ENCODE measurements around the gene ERLEC1. TPM values are rescaled to one million over a fixed set of nuclear protein-coding genes. Genes with fewer than 3 reads are reported as not detected.

The ERLEC1 gene
- total RNA-seq, 1 experiment from 2014 or later = 35.7 TPM

DNA sequence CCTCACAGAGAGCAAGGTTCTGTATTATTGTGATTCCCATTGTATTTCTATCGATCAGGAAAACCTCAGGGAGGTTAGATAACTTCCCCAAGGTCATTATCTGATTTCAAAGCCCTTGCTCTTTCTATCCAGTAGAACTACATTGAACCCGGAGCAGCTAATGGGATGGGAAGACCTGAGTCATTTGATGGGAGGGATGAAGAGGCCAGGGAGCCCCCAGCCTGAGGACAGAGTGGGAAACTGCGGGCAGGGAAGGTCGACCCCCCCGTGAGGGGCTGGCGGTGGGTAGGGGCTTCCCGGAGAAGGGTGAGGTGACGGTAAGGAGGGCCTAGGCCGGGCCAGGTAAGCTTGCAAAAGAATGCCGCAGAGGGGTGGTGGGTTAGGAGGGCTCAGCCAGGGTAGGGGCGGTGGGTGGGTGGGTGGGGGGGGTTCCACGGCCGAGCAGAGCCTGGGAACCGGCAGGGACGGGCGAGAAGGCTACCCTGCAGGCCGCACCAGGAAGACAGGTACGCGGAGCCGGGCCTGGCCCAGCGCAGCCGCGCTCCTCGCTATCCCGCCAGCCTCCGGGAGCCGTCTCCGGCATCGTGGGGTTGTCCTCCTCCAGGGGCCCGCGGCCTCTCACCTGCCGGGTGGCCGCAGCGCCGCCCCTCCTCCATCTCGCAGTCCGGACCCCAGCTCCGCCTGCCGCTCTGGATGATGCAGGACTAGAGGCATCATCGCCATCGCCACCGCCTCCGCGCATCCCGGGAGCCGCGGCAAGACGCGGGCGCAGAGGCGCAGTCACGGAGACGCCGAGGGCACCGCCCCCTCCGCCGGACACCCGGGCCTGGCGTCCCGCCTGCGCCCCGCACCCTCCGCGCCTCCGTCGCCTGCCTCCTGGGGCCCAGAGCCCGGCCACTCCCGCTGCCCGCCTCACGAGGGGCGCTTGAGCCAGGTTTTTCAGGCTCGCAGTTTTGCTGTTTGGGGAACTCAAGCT is 72.7 kb downstream of the ERLEC1 start, which contains the start of gene GPR75:
GPR75 (minus strand) TSS at position 762 of the 976 bp plus-strand sequence. CDS start 5,211 bp downstream, outside the sequence.
- no peak within 1 kb of the TSS for H3K27ac ChIP-seq

DNA sequence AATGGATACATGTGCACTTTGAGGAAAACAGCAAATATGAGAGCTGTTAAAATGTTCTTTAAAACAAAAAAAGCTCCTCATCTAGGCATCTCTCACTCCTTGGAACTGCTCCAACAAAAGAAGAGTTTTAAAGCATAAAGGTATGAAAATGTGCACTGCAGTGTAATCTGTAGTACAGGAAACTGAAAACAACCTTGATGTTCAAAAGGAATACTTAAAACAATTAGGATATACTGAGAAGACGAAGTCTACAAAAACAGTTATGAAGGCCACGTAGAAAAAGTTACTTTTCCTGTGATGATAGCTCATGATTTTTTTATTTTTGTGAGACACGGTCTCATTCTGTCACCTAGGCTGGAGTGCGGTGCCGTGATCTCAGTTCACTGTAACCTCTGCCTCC is 75.0 kb downstream of the ERLEC1 start:
- H3K36me3 ChIP-seq (ENCODE audit: low read depth) = peaks cover 30% of the 10 kb centered on the region
- H3K27ac ChIP-seq = no peak overlapping the region
- no peak overlapping the region for H3K4me3 ChIP-seq
- peaks cover 31% of the 10 kb centered on the region; the same call in 1 of the 2 replicates for H3F3A ChIP-seq (ENCODE audit: insufficient read depth, low read depth)
- ChIA-PET POLR2A (ENCODE audit: unreplicated experiment) (no interaction called here), CTCF (no interaction called here)
- no peak for TF ChIP-seq EZH2 (IDR thresholded peaks at IDR 0.05; ENCODE audit: low read depth)
- TF ChIP-seq, protein P1, sequence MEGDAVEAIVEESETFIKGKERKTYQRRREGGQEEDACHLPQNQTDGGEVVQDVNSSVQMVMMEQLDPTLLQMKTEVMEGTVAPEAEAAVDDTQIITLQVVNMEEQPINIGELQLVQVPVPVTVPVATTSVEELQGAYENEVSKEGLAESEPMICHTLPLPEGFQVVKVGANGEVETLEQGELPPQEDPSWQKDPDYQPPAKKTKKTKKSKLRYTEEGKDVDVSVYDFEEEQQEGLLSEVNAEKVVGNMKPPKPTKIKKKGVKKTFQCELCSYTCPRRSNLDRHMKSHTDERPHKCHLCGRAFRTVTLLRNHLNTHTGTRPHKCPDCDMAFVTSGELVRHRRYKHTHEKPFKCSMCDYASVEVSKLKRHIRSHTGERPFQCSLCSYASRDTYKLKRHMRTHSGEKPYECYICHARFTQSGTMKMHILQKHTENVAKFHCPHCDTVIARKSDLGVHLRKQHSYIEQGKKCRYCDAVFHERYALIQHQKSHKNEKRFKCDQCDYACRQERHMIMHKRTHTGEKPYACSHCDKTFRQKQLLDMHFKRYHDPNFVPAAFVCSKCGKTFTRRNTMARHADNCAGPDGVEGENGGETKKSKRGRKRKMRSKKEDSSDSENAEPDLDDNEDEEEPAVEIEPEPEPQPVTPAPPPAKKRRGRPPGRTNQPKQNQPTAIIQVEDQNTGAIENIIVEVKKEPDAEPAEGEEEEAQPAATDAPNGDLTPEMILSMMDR (conservative IDR thresholded peaks at IDR 0.05) = no peak
- H4K20me1 ChIP-seq (ENCODE audit: insufficient read depth) = peaks cover 6% of the 10 kb centered on the region
- no peaks in the 10 kb centered on the region for H3K79me2 ChIP-seq (ENCODE audit: low read depth)
- no peak overlapping the region for H3K4me2 ChIP-seq
- no peak overlapping the region for H2AFZ ChIP-seq
- no peaks in the 10 kb centered on the region for H3K9me2 ChIP-seq (ENCODE audit: insufficient read depth)
- BruUV-seq (replicated peaks) = no TSS peak
- no peaks in the 10 kb centered on the region for H3K27me3 ChIP-seq (ENCODE audit: insufficient read depth, low read depth)
- intact Hi-C loops (cut with micrococcal nuclease; ENCODE audit: unreplicated experiment) = no loop called here
- no peak for DNase-seq
- H3K4me1 ChIP-seq (replicated peaks; ENCODE audit: insufficient read depth) = peaks cover 21% of the 10 kb centered on the region
- H3K9me3 ChIP-seq (ENCODE audit: insufficient read depth, low read depth) = no peaks in the 10 kb centered on the region

More for the DNA sequence above, 72.7 kb downstream of the ERLEC1 start, which contains the start of gene GPR75:
- H3F3A ChIP-seq (ENCODE audit: insufficient read depth, low read depth) = peaks cover 16% of the 10 kb centered on the region; the same call in 1 of the 2 replicates
- H3K4me1 ChIP-seq (replicated peaks; ENCODE audit: insufficient read depth) = no peaks in the 10 kb centered on the region
- H2AFZ ChIP-seq = no peak within 1 kb of the TSS
- H3K4me2 ChIP-seq = no peak within 1 kb of the TSS
- ChIA-PET POLR2A (ENCODE audit: unreplicated experiment) (no interaction called here), CTCF (no interaction called here)
- H3K9me2 ChIP-seq (ENCODE audit: insufficient read depth) = no peaks in the 10 kb centered on the region
- no peak for DNase-seq
- H3K27me3 ChIP-seq (ENCODE audit: insufficient read depth, low read depth) = no peaks in the 10 kb centered on the region
- no peak for TF ChIP-seq EZH2 (IDR thresholded peaks at IDR 0.05; ENCODE audit: low read depth)
- TF ChIP-seq, protein P1 (conservative IDR thresholded peaks at IDR 0.05) = no peak
- H4K20me1 ChIP-seq (ENCODE audit: insufficient read depth) = no peaks in the 10 kb centered on the region; the same call in none of the 2 replicates
- BruUV-seq (replicated peaks) = no TSS peak
- intact Hi-C loops (cut with micrococcal nuclease; ENCODE audit: unreplicated experiment) = no loop called here
- H3K4me3 ChIP-seq = no peak within 1 kb of the TSS
- no peaks in the 10 kb centered on the region for H3K79me2 ChIP-seq (ENCODE audit: low read depth)
- no peaks in the 10 kb centered on the region for H3K9me3 ChIP-seq (ENCODE audit: insufficient read depth, low read depth)
- peaks cover 12% of the 10 kb centered on the region; the same call in 1 of the 2 replicates for H3K36me3 ChIP-seq (ENCODE audit: low read depth)

DNA sequence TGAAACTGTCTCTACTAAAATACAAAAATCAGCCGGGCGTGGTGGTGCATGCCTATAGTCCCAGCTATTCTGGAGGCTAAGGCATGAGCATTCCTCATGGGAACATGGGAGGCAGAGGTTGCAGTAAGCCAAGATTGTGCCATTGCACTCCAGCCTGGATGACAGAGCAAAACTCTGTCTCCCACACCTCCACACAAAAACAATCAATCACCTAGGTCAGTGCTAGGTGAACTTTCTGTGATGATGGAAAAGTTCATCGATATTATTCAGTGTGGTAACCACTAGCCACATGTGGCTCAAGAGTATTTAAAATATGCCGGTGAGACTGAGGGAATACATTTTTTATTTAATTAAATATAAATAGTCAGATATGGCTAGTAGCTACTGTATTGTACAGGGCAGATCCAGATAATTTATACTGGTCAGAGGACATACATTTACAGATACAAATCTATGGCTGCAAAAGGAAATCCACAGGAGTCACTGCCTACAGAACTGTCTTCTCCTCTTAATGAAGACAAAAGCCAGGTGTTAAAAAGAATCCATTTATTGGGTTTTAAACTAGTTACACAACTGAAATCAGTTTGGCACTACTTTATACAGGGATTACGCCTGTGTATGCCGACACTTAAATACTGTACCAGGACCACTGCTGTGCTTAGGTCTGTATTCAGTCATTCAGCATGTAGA is 76.8 kb downstream of the ERLEC1 start:
- H3F3A ChIP-seq (ENCODE audit: insufficient read depth, low read depth) = peaks cover 35% of the 10 kb centered on the region
- H2AFZ ChIP-seq = no peak overlapping the region
- DNase-seq = no peak
- H3K27ac ChIP-seq = no peak overlapping the region
- no peaks in the 10 kb centered on the region for H3K9me3 ChIP-seq (ENCODE audit: insufficient read depth, low read depth)
- peaks cover 6% of the 10 kb centered on the region; the same call in 1 of the 2 replicates for H4K20me1 ChIP-seq (ENCODE audit: insufficient read depth)
- ChIA-PET CTCF (no interaction called here), POLR2A (ENCODE audit: unreplicated experiment) (no interaction called here)
- no peaks in the 10 kb centered on the region for H3K9me2 ChIP-seq (ENCODE audit: insufficient read depth)
- H3K36me3 ChIP-seq (ENCODE audit: low read depth) = peaks cover 41% of the 10 kb centered on the region
- H3K4me1 ChIP-seq (replicated peaks; ENCODE audit: insufficient read depth) = peaks cover 21% of the 10 kb centered on the region
- H3K27me3 ChIP-seq (ENCODE audit: insufficient read depth, low read depth) = no peaks in the 10 kb centered on the region
- BruUV-seq (replicated peaks) = no TSS peak
- no peaks in the 10 kb centered on the region for H3K79me2 ChIP-seq (ENCODE audit: low read depth)
- TF ChIP-seq, protein P1 (conservative IDR thresholded peaks at IDR 0.05) = no peak
- TF ChIP-seq EZH2 (IDR thresholded peaks at IDR 0.05; ENCODE audit: low read depth) = no peak
- no peak overlapping the region for H3K4me3 ChIP-seq
- intact Hi-C loops (cut with micrococcal nuclease; ENCODE audit: unreplicated experiment) = no loop called here
- no peak overlapping the region for H3K4me2 ChIP-seq

All from PC-9 (cell line).